ENCODE measurements around the gene SLC25A40.
"Not testable (repeated sequence)": the region's sequence is repeated elsewhere in the genome, so short reads cannot be mapped to it uniquely, and the experiment has no call there.

SLC25A40 gene

GRCh38 chr7:87866533-87866932 is 9.6 kb downstream of the SLC25A40 start:
- DNase-seq: not testable (repeated sequence)

DNA sequence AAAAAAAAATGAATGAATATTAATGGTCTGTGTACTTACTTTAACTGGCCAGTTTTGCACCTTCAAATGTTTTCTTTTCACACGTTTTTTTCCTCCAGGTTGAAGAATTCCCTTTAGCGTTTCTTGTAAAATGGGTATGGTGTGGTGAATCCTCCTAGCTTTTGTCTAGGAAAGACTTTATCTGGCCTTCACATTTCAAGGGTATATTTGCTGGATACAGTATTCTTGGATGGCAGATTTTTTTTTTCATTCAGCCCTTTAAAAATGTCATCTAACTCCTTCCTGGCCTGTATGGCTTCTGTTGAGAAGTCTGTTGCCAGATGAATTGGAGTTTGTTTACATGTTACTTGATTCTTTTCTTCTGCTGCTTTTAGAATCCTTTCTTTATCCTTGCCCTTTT is 10.1 kb downstream of the SLC25A40 start:
- no peak for DNase-seq

DNA sequence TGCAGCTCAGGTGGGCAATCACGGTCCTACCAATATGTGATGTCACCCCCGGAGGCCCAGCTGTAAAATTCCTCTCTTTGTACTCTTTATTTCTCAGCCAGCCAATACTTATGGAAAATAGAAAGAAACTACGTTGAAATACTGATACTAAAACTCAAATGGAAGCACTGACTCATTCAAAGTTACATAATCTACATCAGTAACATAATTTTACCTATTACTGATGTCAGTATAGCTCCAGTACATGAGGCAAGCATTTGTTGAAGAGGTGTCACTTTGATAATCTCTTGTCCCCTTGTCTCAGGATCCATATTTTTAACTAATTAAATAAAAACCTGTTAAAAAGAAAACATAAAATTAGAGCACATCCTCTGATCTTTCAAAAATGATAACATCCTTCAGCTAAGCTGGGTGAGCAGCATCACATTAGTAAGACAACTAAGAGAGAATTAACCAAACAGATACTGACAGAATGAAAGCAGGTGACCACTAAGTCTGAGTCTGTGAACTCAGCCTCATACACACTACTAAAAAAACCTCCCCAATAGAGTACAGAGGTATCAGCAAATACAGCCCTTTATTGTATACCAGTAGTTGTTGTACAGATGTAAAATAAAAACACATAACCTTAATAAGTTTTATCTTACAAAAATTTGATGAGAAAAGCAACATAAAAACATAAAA is 17.6 kb downstream of the SLC25A40 start:
- no peak for DNase-seq

- no peak for DNase-seq
These were observed 22.8 kb downstream of the SLC25A40 start for GRCh38 chr7:87853237-87853864.

- no peak for DNase-seq
These were observed 23.9 kb downstream of the SLC25A40 start for GRCh38 chr7:87852306-87852705.

DNA sequence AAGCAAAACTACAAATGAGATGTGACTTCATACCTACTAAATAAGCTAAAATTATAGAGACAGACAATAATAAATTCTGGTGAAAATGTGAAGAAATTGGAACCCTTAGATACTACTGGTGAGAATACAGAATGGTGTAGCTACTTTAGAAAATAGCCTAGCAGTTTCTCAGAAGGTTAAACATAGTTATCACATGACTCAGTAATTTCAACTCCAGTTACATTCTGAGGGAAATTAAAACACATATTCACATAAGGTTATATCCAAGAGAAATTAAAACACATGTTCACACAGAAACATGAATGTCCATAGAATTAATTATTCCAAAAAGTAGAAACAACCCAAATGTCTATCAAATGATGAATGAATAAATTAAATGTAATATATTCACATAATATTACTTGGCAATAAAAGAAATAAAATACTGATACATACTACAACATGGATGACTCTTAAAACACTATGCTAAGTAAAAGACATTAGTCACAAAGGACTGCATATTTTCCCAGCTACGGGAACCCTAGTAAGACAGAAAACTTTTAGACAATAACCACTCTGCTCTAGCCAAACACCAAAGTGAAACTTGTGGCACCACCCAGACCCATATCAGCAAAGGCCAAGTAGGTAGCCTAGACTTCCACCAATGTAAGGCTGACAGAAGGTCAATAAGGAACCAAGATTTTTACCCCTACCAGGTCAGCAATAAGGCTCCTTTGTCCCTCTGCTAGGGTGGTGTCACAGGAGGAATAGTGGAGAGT is 25.1 kb downstream of the SLC25A40 start:
- no peak for DNase-seq

- DNase-seq: no peak
These were observed 38.6 kb downstream of the SLC25A40 start for GRCh38 chr7:87837597-87837996.

- no peak for DNase-seq
These were observed 43.0 kb downstream of the SLC25A40 start for GRCh38 chr7:87833130-87833529.

DNA sequence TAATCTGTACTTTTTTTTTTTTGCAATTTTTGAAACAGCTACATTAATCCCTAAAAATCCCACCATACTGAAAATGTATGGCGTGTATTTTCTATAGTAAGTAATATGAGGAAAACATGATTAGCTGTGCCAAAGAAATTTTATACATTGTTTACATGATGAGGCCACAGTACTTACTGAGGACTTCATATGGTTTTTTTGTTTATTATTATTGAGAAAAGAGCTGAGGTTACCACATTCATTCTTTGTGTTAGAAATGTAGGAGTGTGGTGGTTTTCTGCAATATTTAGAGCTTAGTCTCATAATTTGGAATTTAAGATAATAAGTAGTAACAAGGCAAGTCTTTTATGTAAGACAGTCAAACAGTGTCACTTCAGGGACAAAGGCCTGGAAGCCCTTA is 45.1 kb downstream of the SLC25A40 start:
- no peak for DNase-seq

- not testable (repeated sequence) for DNase-seq
These were observed 47.8 kb downstream of the SLC25A40 start for GRCh38 chr7:87828383-87828782.

DNA sequence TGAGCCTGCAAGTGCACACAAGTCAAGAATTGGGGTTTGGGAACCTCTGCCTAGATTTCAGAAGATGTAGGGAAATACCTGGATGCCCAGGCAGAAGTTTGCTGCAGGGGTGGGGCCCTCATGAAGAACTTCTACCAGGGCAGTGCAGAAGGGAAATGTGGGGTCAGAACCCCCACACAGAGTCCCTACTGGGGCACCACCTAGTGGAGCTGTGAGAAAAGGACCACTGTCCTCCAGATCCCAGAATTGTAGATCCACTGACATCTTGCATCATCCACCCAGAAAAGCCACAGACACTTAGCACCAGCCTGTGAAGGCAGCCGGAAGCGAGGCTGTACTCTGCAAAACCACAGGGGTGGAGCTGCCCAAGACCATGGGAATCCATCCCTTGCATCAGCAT is 50.8 kb downstream of the SLC25A40 start:
- not testable (repeated sequence) for DNase-seq

DNA sequence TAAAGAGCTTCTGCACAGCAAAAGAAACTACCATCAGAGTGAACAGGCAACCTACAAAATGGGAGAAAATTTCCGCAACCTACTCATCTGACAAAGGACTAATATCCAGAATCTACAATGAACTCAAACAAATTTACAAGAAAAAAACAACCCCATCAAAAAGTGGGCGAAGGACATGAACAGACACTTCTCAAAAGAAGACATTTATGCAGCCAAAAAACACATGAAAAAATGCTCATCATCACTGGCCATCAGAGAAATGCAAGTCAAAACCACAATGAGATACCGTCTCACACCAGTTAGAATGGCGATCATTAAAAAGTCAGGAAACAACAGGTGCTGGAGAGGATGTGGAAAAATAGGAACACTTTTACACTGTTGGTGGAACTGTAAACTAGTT is 54.1 kb downstream of the SLC25A40 start:
- DNase-seq: not testable (repeated sequence)

GRCh38 chr7:87818336-87818735 is 57.8 kb downstream of the SLC25A40 start:
- no peak for DNase-seq

- DNase-seq: no peak
These were observed 59.8 kb downstream of the SLC25A40 start for GRCh38 chr7:87816389-87816788.

DNA sequence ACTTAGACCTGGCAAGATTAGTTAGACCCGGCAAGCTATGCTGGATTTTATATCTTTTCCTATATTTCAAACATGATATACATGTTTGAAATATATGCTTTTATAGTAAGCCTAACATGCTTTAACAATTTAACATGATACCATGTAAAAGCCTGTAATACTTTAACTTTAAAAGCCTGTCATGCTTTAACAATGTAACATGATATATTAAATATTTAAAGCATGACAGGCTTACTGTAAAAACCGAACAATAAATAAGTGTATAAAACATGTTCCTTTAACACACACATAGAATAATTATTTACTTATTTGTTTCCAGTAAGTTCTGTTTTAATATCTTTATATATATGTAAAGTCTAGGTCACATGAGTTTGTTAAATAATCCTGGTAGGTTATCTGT is 65.4 kb downstream of the SLC25A40 start:
- DNase-seq: no peak

GRCh38 chr7:87810130-87810529 is 66.0 kb downstream of the SLC25A40 start:
- DNase-seq: no peak

DNA sequence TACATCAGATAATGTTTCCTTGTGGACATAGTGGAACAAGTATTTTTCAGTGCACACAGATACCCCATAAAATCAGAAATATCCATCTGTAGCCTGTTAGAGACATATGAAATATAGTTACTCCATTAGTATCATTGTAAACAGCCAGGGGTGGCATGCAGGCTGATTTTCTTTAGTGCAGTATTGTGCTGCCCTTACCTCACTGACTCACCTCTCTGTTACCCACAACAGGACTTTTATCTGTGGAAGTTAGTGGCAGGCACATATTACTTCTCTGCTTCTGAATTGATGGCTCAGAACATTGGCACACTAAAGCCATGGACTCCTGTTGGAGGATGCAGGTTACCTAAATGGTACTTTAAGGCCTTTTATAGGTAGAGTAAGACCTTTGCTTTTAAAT is 70.0 kb downstream of the SLC25A40 start:
- no peak for DNase-seq

DNA sequence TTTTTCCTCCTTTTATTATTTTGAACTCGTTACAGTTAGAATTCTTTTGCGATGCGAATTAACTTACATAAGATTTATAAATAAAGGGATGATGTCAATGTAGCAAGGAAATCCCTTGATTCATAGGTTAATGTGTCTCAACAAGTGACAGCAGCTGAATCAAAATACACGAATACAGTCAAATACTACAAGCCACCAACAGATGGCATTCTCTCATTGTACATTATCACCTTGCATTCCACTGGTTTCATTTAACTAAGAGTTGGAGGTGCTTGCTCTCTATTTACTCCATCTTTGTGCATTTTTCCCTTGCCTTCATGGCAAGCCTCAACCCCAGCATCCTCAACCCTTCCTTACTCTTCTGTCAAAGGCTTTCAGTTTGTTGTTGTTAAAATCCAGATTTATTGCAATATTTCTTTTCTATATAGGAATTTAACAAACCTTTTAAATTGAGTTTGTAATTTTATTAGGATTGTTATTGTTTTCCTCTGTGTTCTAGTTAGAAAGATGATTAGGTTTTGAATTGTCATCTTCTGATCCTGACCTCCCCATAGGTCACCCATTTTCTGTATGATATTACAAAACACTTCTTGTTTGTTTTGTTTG is 78.3 kb downstream of the SLC25A40 start:
- DNase-seq: no peak

GRCh38 chr7:87797395-87797794 is 78.8 kb downstream of the SLC25A40 start:
- no peak for DNase-seq

DNA sequence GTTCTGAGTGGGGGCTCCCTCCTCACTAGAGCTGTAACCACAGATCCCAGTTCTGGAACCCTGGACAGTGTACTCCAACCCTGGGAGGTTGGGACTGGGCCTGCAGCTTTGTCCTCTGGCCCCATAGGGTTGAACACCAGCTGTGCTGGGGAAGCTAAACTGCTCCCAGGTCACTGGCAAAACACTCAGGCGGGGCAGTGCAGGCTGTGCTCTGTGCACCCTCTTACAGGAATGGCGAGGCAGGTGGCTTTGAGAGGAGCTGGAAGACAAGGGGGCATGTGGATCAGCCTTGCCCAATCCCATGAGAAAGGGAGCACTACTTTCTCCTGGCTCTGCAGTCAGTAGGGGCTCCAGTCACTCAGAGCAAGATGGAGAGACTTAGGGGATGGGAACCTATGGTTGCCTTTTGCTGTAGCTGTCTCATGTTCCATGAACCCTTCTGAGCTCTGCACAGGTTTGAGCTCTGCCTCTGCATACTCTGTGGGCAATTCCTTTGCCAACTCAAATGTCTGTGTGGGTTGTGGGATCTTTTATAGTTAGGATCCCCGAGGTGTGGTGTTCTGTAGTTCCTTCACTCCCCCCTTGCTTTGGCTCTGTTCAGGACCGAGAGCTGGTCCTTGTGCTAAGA is 90.7 kb downstream of the SLC25A40 start:
- no peak for DNase-seq

GRCh38 chr7:87784424-87784823 is 91.7 kb downstream of the SLC25A40 start:
- no peak for DNase-seq
